Testis (tissue), 3 donors: ENCODE measurements around the gene BEGAIN. TPM values are rescaled to one million over a fixed set of nuclear protein-coding genes. Genes with fewer than 3 reads are reported as not detected.

Source experiments
- DNase-seq: peaks from one replicate; pipeline ENCODE4 v3.0.0-alpha.2; 2019
- H3K27ac ChIP-seq, 2 donors: fragments of 200-600 bp; sonication (generic); one replicate each; pipeline ENCODE4 v1.5.1; 2019
- H3K27me3 ChIP-seq: fragments of 200-600 bp; sonication (generic); one replicate; pipeline ENCODE4 v1.5.1; 2019
- H3K36me3 ChIP-seq: fragments of 200-600 bp; sonication (generic); one replicate; pipeline ENCODE4 v1.5.1; 2017; ENCODE audit warnings: low read depth; ENCODE audit errors: missing control alignments
- H3K4me1 ChIP-seq: fragments of 200-600 bp; sonication (generic); one replicate; pipeline ENCODE4 v1.5.1; 2019
- H3K4me3 ChIP-seq, 2 donors: fragments of 200-600 bp; sonication (generic); one replicate each; pipeline ENCODE4 v1.5.1; 2017 to 2019
- H3K9me3 ChIP-seq: fragments of 200-600 bp; sonication (generic); one replicate; pipeline ENCODE4 v1.5.1; 2017
- POLR2A ChIP-seq: fragments of 450-650 bp; IDR thresholded peaks from one replicate; pipeline ENCODE4 v1.6.1; 2017; ENCODE audit warnings: antibody characterized with exemption, mild to moderate bottlenecking, moderate library complexity
- WGBS, 2 donors: methylation state at CpG; one replicate each; pipeline ENCODE4 v1.1.5; 2018; 5-methylcytosine and 5-hydroxymethylcytosine counted together
- intact Hi-C: fragments of 100-400 bp; cut with DNase I; formaldehyde crosslinking; loops from one replicate; pipeline ENCODE4 v1.15.1; 2023; ENCODE audit warnings: low total_unique reads
- polyA plus RNA-seq: library from polyadenylated mRNA; stranded (reverse); fragments of 350-450 nt; fragmentation: Illumina TruSeq; extraction: RNeasy Lipid Tissue Mini Kit (QIAGEN cat#74804); gene quantifications from one replicate; pipeline ENCODE4 v1.2.3, GENCODE V29; 2014; ENCODE audit warnings: low read depth, low replicate concordance; ENCODE audit not compliant: insufficient read depth
- total RNA-seq, 2 donors: library from RNA; depleted of rRNA; stranded (reverse); fragments of >200 nt; gene quantifications; one replicate each; pipeline ENCODE4 v1.2.3, GENCODE V29; 2016
- TF ChIP-seq, protein P1 (sequence below), 3 experiments: fragments of 450-650 bp in 2 of 3; fragments of 200-600 bp in 1 of 3; sonication (generic) in 1 of 3; IDR thresholded peaks; one replicate each; pipeline ENCODE4 v1.5.1; 2016 to 2019; ENCODE audit warnings: antibody characterized with exemption in 3 of 3, mild to moderate bottlenecking in 2 of 3, moderate library complexity in 1 of 3

The BEGAIN gene
- total and polyA plus RNA-seq, 3 donors from 2014 or later, result 4.5 to 7.6 (median 6.9) TPM

DNA sequence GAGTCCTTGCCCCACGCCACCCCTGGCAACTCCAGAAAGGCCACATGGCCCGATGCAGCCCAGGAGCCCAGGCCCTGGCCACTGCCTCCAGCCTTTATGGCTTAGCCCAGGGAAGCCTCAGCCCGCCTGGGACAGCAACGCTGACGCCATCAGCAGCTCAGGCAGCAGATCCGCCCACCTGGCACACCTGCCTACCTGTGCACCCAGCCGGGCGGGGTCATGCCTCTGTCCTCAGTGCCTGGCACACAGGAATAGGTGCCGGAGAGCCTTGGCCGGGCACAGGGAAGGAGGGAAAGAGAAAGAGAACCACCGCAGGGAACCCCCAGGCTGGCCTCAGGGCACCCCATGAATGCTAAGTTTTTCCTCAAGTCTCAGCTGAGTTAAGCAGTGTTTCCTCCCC lies 21.1 kb downstream of the BEGAIN start:
- TF ChIP-seq POLR2A, result no peak
- TF ChIP-seq, protein P1, sequence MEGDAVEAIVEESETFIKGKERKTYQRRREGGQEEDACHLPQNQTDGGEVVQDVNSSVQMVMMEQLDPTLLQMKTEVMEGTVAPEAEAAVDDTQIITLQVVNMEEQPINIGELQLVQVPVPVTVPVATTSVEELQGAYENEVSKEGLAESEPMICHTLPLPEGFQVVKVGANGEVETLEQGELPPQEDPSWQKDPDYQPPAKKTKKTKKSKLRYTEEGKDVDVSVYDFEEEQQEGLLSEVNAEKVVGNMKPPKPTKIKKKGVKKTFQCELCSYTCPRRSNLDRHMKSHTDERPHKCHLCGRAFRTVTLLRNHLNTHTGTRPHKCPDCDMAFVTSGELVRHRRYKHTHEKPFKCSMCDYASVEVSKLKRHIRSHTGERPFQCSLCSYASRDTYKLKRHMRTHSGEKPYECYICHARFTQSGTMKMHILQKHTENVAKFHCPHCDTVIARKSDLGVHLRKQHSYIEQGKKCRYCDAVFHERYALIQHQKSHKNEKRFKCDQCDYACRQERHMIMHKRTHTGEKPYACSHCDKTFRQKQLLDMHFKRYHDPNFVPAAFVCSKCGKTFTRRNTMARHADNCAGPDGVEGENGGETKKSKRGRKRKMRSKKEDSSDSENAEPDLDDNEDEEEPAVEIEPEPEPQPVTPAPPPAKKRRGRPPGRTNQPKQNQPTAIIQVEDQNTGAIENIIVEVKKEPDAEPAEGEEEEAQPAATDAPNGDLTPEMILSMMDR (IDR thresholded peaks at IDR 0.05), result no peak
- DNase-seq, result no peak
- Histone ChIP-seq H3K27ac (no peak overlapping the region), H3K4me3 (no peak overlapping the region), H3K36me3 (no peaks in the 10 kb centered on the region), H3K9me3 (no peaks in the 10 kb centered on the region), H3K4me1 (peaks cover 9% of the 10 kb centered on the region), H3K27me3 (no peaks in the 10 kb centered on the region)
- WGBS, 2 donors, result 80 to 92% methylated on average over 2 to 11 of the region's 11 CpGs
- intact Hi-C loops, result no loop called here

DNA sequence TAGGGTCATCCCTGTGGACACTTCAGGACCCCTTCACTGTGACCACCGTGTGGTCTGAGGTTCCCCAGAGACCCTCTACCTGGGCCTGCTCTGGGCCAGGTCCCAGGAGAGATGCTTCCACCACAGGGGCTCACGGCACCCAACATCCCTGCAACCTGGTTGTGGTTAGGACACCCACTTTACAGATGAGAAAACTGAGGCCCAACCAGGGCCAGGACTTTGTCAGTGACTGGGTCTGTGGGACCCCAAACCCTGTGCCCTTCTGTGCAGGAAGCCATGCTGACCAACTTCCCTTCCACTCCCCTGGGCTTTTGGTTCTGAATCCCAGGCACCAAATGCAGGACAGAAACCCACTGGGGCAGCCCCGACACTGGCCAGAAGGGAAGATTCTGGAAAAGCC lies 21.6 kb downstream of the BEGAIN start:
- TF ChIP-seq POLR2A, result no peak
- TF ChIP-seq, protein P1 (IDR thresholded peaks at IDR 0.05), result no peak
- Histone ChIP-seq H3K36me3 (no peaks in the 10 kb centered on the region), H3K4me1 (peaks cover 9% of the 10 kb centered on the region), H3K27ac (no peak overlapping the region), H3K4me3 (no peak overlapping the region), H3K27me3 (no peaks in the 10 kb centered on the region), H3K9me3 (no peaks in the 10 kb centered on the region)
- no peak for DNase-seq
- intact Hi-C loops, result no loop called here
- WGBS, 2 donors, result 95% methylated on average over 3 of the region's 3 CpGs; no CpG with 5 or more reads in 1 of the 2 donors

DNA sequence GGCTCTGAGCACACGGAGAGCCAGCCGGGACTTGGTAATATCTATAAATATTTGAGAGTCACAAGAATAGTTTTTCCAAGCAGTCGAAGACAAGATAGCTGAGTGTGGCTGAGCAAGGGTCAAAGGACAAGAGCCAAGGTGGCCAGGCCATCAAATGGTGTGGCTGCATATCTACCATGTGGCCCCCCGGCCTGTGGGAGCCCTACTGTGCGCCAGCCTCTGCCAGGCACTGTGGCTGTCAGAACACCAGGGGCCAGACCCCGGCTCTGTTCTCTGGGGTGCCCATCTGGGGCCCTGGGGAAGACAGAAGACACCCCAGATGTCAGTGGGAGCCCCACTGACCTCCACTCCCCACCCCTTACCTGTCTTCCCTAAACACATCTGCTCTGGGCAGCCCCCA lies 22.7 kb downstream of the BEGAIN start:
- no peaks in the 10 kb centered on the region for H3K27me3 ChIP-seq
- no peak overlapping the region for H3K27ac ChIP-seq
- no peaks in the 10 kb centered on the region for H3K36me3 ChIP-seq
- peaks cover 9% of the 10 kb centered on the region for H3K4me1 ChIP-seq
- WGBS, 2 donors, result 53 to 75% methylated on average over 5 to 6 of the region's 6 CpGs
- intact Hi-C loops, result no loop called here
- no peak overlapping the region for H3K4me3 ChIP-seq
- H3K9me3 ChIP-seq, result no peaks in the 10 kb centered on the region
- TF ChIP-seq, protein P1 (IDR thresholded peaks at IDR 0.05), result no peak
- no peak for TF ChIP-seq POLR2A
- DNase-seq, result no peak

DNA sequence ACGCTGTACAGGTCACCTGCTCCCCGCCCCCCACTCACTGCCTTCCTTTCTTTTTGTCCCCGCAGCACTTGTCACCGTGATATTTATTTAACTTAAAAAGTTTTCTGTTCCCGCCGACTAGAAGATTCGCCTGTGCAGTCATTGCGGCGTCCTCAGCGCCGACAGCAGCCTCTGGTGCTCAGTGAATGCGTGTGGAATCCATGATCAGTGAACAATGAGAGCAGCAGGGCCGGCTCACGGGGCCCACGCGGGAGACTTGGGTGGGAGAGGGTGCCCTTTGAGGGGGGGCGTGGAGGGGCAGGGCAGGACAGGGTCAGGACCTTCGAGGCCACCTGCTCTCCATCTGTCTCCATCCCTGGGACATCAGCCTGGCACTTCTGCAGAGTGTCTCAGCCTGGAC lies 24.5 kb downstream of the BEGAIN start:
- Histone ChIP-seq H3K36me3 (no peaks in the 10 kb centered on the region), H3K4me1 (peaks cover 9% of the 10 kb centered on the region), H3K27ac (no peak overlapping the region), H3K9me3 (no peaks in the 10 kb centered on the region), H3K4me3 (no peak overlapping the region), H3K27me3 (no peaks in the 10 kb centered on the region)
- TF ChIP-seq, protein P1 (IDR thresholded peaks at IDR 0.05), result no peak
- no peak for TF ChIP-seq POLR2A
- 88 to 91% methylated on average over 18 of the region's 18 CpGs for WGBS, 2 donors
- no peak for DNase-seq
- intact Hi-C loops, result no loop called here

DNA sequence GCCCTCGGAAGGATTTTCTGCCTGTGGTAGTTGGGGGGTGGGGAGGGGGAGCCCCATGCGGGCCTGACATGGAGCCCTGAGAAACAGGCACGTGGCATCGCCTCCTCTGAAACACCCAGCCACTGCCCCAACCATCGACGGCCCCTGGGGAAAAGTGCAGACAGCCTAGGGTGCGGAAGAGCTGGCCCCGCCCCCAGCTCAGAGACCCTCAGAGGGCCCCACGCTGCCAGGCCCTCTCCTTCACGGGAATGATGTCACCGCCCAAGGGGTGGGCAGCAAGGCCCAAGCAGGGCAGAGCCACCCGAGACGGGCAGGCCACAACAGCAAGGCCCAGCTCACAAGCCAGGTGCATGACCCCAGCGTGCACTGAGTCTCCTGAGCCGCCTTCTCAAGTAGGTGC lies 26.2 kb downstream of the BEGAIN start:
- Histone ChIP-seq H3K27ac (no peak overlapping the region), H3K9me3 (no peaks in the 10 kb centered on the region), H3K4me3 (no peak overlapping the region), H3K36me3 (no peaks in the 10 kb centered on the region), H3K4me1 (no peaks in the 10 kb centered on the region), H3K27me3 (no peaks in the 10 kb centered on the region)
- no peak for DNase-seq
- intact Hi-C loops, result no loop called here
- 84% methylated on average over 6 to 15 of the region's 15 CpGs for WGBS, 2 donors
- TF ChIP-seq POLR2A, result no peak
- TF ChIP-seq, protein P1 (IDR thresholded peaks at IDR 0.05), result no peak
